Esophagus muscularis mucosa (tissue), 4 donors: ENCODE results near the gene BARX1.

Experiments used
- EP300 ChIP-seq: sonication (generic); formaldehyde crosslinking; IDR thresholded peaks from one replicate; pipeline ENCODE4 v1.6.1; 2017; ENCODE audit warnings: antibody characterized with exemption
- POLR2A ChIP-seq: fragments of 450-650 bp; IDR thresholded peaks from one replicate; pipeline ENCODE4 v1.6.1; 2017; ENCODE audit warnings: antibody characterized with exemption, moderate library complexity, mild to moderate bottlenecking, low read depth
- TF ChIP-seq, protein P1 (sequence below), 3 experiments: fragments of 200-600 bp in 2 of 3; fragments of 450-650 bp in 1 of 3; sonication (generic) in 2 of 3; IDR thresholded peaks; one replicate each; pipeline ENCODE4 v1.5.1; 2017 to 2019; ENCODE audit warnings: antibody characterized with exemption in 3 of 3, mild to moderate bottlenecking in 2 of 3, moderate library complexity in 1 of 3

GRCh38 chr9:93968451-93969327 is 13.5 kb upstream of the BARX1 start:
- TF ChIP-seq EP300 (no peak), POLR2A (no peak)
- TF ChIP-seq, protein P1, sequence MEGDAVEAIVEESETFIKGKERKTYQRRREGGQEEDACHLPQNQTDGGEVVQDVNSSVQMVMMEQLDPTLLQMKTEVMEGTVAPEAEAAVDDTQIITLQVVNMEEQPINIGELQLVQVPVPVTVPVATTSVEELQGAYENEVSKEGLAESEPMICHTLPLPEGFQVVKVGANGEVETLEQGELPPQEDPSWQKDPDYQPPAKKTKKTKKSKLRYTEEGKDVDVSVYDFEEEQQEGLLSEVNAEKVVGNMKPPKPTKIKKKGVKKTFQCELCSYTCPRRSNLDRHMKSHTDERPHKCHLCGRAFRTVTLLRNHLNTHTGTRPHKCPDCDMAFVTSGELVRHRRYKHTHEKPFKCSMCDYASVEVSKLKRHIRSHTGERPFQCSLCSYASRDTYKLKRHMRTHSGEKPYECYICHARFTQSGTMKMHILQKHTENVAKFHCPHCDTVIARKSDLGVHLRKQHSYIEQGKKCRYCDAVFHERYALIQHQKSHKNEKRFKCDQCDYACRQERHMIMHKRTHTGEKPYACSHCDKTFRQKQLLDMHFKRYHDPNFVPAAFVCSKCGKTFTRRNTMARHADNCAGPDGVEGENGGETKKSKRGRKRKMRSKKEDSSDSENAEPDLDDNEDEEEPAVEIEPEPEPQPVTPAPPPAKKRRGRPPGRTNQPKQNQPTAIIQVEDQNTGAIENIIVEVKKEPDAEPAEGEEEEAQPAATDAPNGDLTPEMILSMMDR (IDR thresholded peaks at IDR 0.05) = no peak
